ENCODE results near the gene TSPAN10.
"Not testable (repeated sequence)": the region's sequence is repeated elsewhere in the genome, so short reads cannot be mapped to it uniquely, and the experiment has no call there.

Gene TSPAN10

GRCh38 chr17:81665205-81666091, 28.5 kb downstream of the TSPAN10 start:
- no peak for DNase-seq

DNA sequence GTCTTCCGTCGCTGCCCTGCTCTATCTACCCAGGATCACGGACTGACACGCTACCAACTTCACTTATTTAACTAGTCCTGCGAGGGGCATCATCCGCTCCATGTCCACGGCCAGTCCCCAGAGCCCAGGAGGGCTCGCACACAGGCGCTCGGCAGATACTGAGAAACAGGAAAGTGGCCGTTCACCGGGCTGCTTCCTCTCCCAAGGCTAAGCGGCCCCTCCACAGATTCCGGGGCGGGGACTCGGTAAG, 29.0 kb downstream of the TSPAN10 start:
- no peak for DNase-seq

GRCh38 chr17:81666342-81667191, 29.6 kb downstream of the TSPAN10 start, which contains the start of the genes CCDC137 and OXLD1:
CCDC137 (plus strand) TSS chr17:81666737; CDS start chr17:81666767, 30 bp downstream.
OXLD1 (minus strand) TSS chr17:81666605; CDS start chr17:81666577, 28 bp downstream.
- peak; percentile 92 for DNase-seq

DNA sequence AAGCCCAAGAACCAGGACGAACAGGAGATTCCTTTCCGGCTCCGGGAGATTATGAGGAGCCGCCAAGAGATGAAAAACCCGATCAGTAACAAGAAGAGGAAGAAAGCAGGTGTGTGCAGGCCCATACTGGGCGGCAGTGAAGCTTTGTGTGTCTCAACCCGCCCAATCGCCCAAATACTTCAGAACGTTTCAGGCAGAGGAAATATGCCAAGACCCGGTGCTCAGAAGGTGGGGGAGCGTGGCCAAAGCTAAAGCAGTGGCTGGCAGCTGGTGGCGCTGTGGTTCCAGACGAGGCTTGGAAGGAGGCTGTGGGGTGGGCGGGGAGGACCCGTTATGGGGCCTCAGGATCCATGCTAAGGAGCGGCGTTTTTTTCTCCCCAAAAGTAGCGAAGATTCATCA, 30.8 kb downstream of the TSPAN10 start:
- DNase-seq, result no peak

- DNase-seq, result no peak
These were observed 35.5 kb downstream of the TSPAN10 start for GRCh38 chr17:81672504-81672903.

DNA sequence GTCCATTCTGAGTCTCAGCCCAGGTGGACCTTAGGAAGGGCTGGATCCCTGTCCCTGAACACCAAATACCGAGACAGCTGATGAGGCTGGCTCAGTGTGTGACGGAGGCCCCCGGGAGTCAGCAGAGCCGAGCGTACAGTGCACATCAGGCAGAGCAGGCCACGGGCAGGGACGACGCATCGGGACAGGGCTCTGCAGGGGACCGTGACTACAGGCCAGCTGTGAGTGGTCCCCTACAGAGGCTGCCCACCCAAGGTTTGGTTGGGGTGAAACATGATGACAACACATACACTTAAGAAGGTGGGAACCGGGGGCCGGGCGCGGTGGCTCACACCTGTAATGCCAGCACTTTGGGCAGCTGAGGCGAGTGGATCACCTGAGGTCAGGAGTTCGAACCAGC, 36.0 kb downstream of the TSPAN10 start:
- DNase-seq, result no peak

- DNase-seq, result no peak
These were observed 36.7 kb downstream of the TSPAN10 start for GRCh38 chr17:81673561-81674258.

- DNase-seq, result not testable (repeated sequence)
These were observed 38.7 kb downstream of the TSPAN10 start for GRCh38 chr17:81675515-81676221.

DNA sequence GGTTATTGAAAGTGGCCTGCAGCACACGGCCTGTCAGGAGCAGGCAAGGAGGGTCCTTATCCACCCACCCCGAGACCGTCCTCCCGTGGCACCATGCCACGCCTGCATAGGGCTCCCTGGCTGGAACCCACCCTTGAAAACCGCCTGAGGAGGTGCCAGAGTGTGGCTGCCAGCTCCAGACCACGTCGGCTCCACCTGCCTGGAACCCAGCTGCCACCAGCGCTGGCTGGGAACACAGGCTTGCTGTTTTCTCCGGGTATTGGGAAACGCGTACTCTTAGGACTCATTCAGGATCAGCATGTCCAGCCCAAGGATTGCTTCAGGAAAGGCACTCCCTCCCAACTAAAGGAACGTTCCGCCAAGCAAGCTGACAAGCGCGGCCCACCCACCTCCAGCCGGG, 39.9 kb downstream of the TSPAN10 start:
- DNase-seq, result no peak

DNA sequence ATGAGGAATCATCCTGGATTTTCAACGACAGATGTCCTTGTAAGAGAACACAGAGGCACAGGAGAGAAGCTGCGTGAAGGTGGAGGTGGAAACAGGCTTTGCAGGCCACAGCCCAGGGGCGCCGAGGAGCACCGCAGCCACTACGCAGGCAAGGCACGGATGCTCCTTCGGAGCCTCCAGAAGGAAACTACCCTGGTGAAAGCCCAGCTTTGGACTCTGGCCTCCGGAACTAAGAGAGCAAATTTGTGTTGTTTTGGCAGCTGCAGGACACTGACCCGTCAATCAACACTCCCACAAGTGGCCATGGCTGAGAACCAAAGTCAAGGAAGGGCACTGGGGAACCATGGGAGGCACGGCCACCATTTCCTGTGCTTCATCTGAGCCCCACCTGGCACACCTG, 43.2 kb downstream of the TSPAN10 start:
- no peak for DNase-seq

DNA sequence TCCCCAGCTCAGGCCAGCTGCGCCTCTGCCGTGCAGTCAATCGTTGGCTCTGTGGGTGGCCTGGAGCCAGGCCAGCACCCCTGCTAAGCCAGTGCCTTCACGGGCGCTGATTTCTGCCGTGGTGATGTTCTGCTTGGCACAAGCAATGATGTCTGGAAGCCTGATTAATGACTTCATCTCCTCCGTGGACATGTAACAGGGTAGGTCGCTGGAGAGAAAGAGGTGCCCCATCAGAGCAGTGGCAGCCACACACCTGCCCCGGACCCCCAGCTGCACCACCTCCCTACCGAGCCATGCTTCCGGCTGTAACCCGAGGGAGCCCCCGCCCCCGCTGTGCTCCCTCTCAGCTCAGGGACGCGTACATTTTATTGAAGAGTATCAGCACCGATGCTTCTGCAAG, 44.7 kb downstream of the TSPAN10 start:
- DNase-seq, result no peak

- no peak for DNase-seq
These were observed 45.7 kb downstream of the TSPAN10 start for GRCh38 chr17:81682565-81683207.

GRCh38 chr17:81683208-81683583, 46.2 kb downstream of the TSPAN10 start:
- no peak for DNase-seq

DNA sequence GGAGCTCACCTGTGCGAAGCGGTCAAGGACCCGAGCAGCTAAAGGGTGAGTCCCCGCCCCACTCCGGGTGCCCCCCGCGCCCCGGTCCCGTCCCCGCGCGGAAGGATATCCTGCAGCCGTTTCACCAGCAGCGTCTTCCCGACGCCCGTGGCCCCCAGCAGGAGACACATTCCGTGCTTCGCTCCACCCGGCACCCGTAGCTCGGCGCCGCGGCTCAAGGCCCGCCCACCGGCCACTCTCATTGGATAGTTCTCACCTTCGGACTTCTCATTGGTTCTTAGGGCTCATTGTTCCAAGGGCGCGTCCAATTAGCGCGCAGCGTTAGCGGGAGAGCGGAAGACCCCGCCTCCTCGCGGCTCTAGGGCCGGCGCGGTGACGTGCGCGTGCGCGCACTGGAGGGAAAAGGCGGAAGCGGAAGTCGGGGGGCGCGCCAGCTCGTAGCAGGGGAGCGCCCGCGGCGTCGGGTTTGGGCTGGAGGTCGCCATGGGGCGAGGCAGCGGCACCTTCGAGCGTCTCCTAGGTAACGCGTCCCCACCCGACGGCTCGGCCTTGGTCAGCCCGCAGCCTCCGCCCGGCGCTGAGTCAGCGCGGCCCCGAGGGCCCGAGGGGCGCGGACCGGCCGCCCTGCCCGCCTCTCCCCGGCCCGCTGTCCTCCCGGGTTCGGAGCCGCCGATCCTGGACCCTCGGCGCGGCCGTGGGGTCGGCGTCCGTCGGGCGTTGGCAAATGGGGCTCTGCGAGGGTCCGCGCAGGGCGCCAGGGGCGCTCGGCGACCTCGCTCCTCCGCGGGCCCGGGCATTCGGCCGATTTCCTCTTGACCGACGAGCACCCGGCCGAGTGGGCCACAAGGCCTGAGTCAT, 46.8 kb downstream of the TSPAN10 start, which contains the start of the genes ARL16 and HGS:
Gene ARL16, minus strand, starts transcription at position 214 of the 858 bp plus-strand sequence. Its CDS starts 44 bp downstream, at position 170.
Gene HGS, plus strand, starts transcription at position 428 of the 858 bp plus-strand sequence. Its CDS starts 56 bp downstream, at position 484.
- peak; percentile 99 for DNase-seq

GRCh38 chr17:81684442-81684911, 47.5 kb downstream of the TSPAN10 start:
- no peak for DNase-seq

DNA sequence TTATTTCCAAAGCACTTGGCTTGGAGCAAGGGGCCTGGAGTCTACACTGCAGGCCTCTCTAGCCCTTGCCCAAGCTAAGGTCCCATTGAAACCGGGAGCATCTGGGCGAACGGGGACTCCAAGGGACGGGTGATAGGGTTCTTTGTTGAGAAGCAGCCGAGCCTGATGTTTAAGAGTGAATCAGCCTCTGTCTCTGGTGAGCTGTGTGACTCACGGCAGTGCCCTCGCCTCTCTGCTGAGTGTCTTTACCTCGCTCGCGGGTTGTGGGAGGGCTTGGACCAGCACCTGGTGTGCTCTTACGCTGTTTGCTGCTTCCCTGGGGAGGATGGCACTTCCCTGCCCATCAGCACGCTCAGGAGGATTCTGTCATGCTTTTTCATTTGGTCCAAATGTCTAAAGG, 48.1 kb downstream of the TSPAN10 start:
- no peak for DNase-seq

GRCh38 chr17:81686614-81687013, 49.6 kb downstream of the TSPAN10 start:
- no peak for DNase-seq

- no peak for DNase-seq
These were observed 51.0 kb downstream of the TSPAN10 start for GRCh38 chr17:81687770-81688541.

DNA sequence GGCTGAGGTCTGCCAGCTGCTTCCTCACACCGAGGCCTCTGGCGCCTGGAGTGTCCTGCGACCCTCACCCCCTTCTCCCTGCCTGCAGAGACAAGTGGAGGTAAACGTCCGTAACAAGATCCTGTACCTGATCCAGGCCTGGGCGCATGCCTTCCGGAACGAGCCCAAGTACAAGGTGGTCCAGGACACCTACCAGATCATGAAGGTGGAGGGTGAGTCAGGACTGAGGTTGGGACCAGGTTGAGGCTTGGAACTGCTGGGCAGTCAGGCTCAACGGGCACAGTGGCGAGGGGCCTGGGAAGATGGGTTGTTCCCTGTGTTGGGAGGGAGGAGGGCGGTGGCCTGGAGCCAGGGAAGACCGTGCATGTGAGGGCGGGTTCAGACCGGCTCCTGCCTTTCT, 51.6 kb downstream of the TSPAN10 start:
- no peak for DNase-seq

- no peak for DNase-seq
These were observed 53.1 kb downstream of the TSPAN10 start for GRCh38 chr17:81690066-81690465.
